ENCODE results near the gene SCYGR4.

- TF ChIP-seq CTCF (IDR thresholded peaks at IDR 0.05 in 4 of 5, conservative IDR thresholded peaks at IDR 0.05 in 1 of 5) (no peak), POLR2A (IDR thresholded peaks at IDR 0.05) (no peak)
Observed at GRCh38 chr2:227661025-227661649, 43.8 kb downstream of the SCYGR4 start.
